BLaER1 (cell line): ENCODE measurements around the gene MET.
A peak's percentile ranks its signal among the peaks of the same experiment; 100 is the strongest.

ENCODE experiments used
- H3K27ac ChIP-seq: shearing (Covaris generic); formaldehyde crosslinking; 2 replicates; pipeline ENCODE4 v1.8.1; 2022
- H3K27me3 ChIP-seq: shearing (Covaris generic); formaldehyde crosslinking; 2 replicates; pipeline ENCODE4 v1.8.1; 2022
- H3K36me3 ChIP-seq: shearing (Covaris generic); formaldehyde crosslinking; 2 replicates; pipeline ENCODE4 v1.8.1; 2022
- H3K4me1 ChIP-seq: shearing (Covaris generic); formaldehyde crosslinking; 2 replicates; pipeline ENCODE4 v1.8.1; 2022
- H3K4me2 ChIP-seq: shearing (Covaris generic); formaldehyde crosslinking; 2 replicates; pipeline ENCODE4 v1.8.1; 2022
- H3K4me3 ChIP-seq: shearing (Covaris generic); formaldehyde crosslinking; 2 replicates; pipeline ENCODE4 v1.8.1; 2022
- H3K9ac ChIP-seq: shearing (Covaris generic); formaldehyde crosslinking; 2 replicates; pipeline ENCODE4 v1.8.1; 2022
- H3K9me3 ChIP-seq: shearing (Covaris generic); formaldehyde crosslinking; 2 replicates; pipeline ENCODE4 v1.8.1; 2022
- H4K20me1 ChIP-seq: shearing (Covaris generic); formaldehyde crosslinking; 2 replicates; pipeline ENCODE4 v1.8.1; 2022
- Cebpa-rat ChIP-seq: shearing (Covaris generic); IDR thresholded peaks from 2 replicates; pipeline ENCODE4 v1.8.1; 2022

The MET gene

DNA sequence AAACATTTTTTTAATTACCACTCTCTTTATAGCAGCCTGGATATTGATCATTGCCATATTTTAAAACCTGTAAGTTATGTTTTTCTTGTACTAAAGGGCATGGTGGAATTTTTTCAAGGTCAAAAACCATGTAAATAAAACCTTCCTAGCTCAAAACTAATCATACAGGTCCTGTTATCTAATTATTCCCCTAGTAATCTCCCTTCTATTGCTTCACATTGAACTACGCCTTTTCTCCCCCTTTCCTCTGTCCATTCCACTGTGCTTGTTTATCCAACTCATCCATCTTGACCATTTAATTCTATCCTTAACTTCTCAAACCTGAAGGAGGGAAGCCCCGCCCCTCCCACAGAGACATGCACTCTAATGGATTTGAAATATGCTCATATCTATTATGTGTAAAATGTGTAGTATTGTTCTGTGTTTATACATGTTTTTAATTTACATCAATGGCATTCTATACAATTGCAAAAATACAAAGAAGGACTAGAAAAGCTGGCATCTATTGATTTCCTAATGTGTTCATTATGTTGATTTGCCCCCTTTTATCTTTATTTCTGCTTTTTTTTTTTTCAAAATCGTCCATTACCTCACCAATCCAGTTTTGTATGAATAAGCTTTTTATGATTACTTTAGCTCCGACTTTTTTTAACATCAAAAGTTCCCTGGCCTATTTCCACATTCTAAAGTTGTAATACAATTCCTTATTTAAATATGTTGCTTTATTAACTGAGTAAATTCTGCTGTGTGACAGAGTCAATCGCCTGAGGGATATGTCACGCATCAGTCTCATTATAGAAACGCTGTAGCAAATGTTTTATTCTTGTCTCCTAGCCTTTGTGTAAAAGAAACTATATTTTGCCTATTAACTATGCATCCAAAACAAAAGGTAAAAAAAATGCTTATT, 61.0 kb downstream of the MET start:
- H3K4me2 ChIP-seq = no peak overlapping the region
- H3K9ac ChIP-seq = no peak overlapping the region
- H3K4me1 ChIP-seq = peaks cover 15% of the 10 kb centered on the region

GRCh38 chr7:116733924-116734580, 62.1 kb downstream of the MET start:
- no peak overlapping the region for H3K4me3 ChIP-seq
- no peaks in the 10 kb centered on the region for H3K27me3 ChIP-seq
- H3K27ac ChIP-seq = no peak overlapping the region
- no peak for TF ChIP-seq Cebpa-rat
- H3K9me3 ChIP-seq = no peaks in the 10 kb centered on the region
- H3K36me3 ChIP-seq = no peaks in the 10 kb centered on the region
- H3K4me1 ChIP-seq = peaks cover 15% of the 10 kb centered on the region
- H4K20me1 ChIP-seq = no peaks in the 10 kb centered on the region
- H3K9ac ChIP-seq = no peak overlapping the region
- peak overlapping the region; percentile 15; the same call in 1 of the 2 replicates for H3K4me2 ChIP-seq

More for the DNA sequence above, 61.0 kb downstream of the MET start:
- no peaks in the 10 kb centered on the region for H4K20me1 ChIP-seq
- H3K36me3 ChIP-seq = no peaks in the 10 kb centered on the region
- no peak for TF ChIP-seq Cebpa-rat
- H3K27me3 ChIP-seq = no peaks in the 10 kb centered on the region
- no peaks in the 10 kb centered on the region for H3K9me3 ChIP-seq
- no peak overlapping the region for H3K27ac ChIP-seq
- no peak overlapping the region for H3K4me3 ChIP-seq

DNA sequence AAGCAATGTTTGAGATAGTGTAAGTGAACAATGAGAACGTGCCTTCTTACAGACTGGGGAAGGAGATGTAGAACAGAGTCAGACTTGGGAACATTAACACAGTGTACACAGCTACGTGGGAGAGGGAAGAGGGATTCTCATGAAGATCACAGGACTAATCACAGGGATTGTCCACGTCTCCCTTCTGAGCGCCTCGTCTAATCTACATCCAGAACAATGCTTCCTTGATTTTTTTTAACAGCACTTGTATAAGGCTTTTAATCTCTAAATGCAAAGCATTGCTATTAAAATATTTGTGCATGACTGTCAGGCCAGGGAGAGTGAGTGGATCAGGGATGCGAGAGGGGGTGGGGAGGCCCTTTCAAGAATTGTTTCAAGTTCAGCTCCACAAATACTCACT, 62.7 kb downstream of the MET start:
- H3K9me3 ChIP-seq = no peaks in the 10 kb centered on the region
- H3K4me1 ChIP-seq = peaks cover 15% of the 10 kb centered on the region
- no peaks in the 10 kb centered on the region for H3K36me3 ChIP-seq
- H3K4me3 ChIP-seq = no peak overlapping the region
- H3K27me3 ChIP-seq = no peaks in the 10 kb centered on the region
- TF ChIP-seq Cebpa-rat = no peak
- H4K20me1 ChIP-seq = no peaks in the 10 kb centered on the region
- H3K4me2 ChIP-seq = peak overlapping the region; percentile 15; the same call in 1 of the 2 replicates
- no peak overlapping the region for H3K27ac ChIP-seq
- no peak overlapping the region for H3K9ac ChIP-seq

- no peak overlapping the region for H3K4me2 ChIP-seq
- no peaks in the 10 kb centered on the region for H3K27me3 ChIP-seq
- no peaks in the 10 kb centered on the region for H4K20me1 ChIP-seq
- no peaks in the 10 kb centered on the region for H3K9me3 ChIP-seq
- peaks cover 15% of the 10 kb centered on the region for H3K4me1 ChIP-seq
- no peak overlapping the region for H3K4me3 ChIP-seq
- no peaks in the 10 kb centered on the region for H3K36me3 ChIP-seq
- no peak for TF ChIP-seq Cebpa-rat
- no peak overlapping the region for H3K9ac ChIP-seq
- H3K27ac ChIP-seq = no peak overlapping the region
Observed at GRCh38 chr7:116736927-116737715, 65.1 kb downstream of the MET start.

GRCh38 chr7:116738378-116738777, 66.4 kb downstream of the MET start:
- H3K36me3 ChIP-seq = no peaks in the 10 kb centered on the region
- peaks cover 15% of the 10 kb centered on the region for H3K4me1 ChIP-seq
- H3K27ac ChIP-seq = no peak overlapping the region
- H3K9me3 ChIP-seq = no peaks in the 10 kb centered on the region
- H4K20me1 ChIP-seq = no peaks in the 10 kb centered on the region
- H3K4me2 ChIP-seq = no peak overlapping the region
- H3K27me3 ChIP-seq = no peaks in the 10 kb centered on the region
- H3K4me3 ChIP-seq = no peak overlapping the region
- no peak overlapping the region for H3K9ac ChIP-seq
- TF ChIP-seq Cebpa-rat = no peak

DNA sequence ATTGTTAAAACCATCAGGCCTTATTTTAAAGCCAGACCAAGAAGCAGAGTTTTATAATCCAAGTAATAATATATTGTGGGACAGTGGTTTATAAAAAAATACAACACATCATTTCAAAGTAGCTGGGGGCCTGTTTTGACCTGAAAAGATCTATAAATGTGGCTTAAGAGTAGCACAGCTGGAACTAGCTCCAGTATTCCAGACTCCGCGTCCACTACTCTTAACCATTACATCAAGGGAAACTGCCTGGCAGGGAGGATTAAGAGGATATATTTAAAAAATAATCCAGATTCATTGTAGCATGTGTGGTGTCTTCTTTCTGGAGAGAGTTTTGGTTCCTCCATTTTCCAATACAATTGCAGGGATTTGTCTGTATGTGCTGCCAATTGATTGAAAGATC, 67.3 kb downstream of the MET start:
- Histone ChIP-seq H3K4me2 (no peak overlapping the region), H3K9me3 (no peaks in the 10 kb centered on the region), H3K4me3 (no peak overlapping the region), H3K9ac (no peak overlapping the region), H3K4me1 (peaks cover 8% of the 10 kb centered on the region), H3K36me3 (no peaks in the 10 kb centered on the region), H3K27me3 (no peaks in the 10 kb centered on the region), H4K20me1 (no peaks in the 10 kb centered on the region), H3K27ac (no peak overlapping the region)
- no peak for TF ChIP-seq Cebpa-rat

GRCh38 chr7:116740231-116740630, 68.2 kb downstream of the MET start:
- Histone ChIP-seq H4K20me1 (no peaks in the 10 kb centered on the region), H3K9me3 (no peaks in the 10 kb centered on the region), H3K4me1 (no peaks in the 10 kb centered on the region), H3K27ac (no peak overlapping the region), H3K27me3 (no peaks in the 10 kb centered on the region), H3K36me3 (no peaks in the 10 kb centered on the region), H3K4me2 (no peak overlapping the region), H3K9ac (no peak overlapping the region), H3K4me3 (no peak overlapping the region)
- TF ChIP-seq Cebpa-rat = no peak

DNA sequence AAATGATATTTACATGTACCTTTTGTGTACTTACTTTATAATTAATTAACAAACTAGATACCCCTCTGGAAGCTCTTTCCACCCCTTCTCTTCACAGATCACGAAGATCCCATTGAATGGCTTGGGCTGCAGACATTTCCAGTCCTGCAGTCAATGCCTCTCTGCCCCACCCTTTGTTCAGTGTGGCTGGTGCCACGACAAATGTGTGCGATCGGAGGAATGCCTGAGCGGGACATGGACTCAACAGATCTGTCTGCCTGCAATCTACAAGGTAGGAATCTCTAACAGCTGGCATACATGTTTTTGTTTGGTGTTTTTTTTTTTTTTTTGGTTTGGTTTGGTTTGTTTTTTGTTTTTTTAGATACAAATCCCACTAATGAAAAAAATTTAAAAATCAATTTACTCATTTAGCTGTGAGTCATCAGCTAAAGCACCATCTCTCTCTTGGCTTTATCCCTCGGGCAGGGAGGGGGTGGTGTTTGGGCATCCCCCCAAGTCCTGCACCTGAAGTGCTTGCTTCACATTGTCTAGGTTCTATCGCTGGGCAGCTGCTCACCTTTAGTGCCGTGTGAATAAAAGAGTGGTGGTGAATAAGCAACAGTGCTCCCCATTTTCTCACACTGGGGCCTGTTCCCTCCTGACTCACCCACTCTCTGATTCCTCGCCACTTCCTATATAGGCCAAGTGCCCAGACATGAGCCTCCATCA, 68.9 kb downstream of the MET start:
- no peak for TF ChIP-seq Cebpa-rat
- no peak overlapping the region for H3K4me2 ChIP-seq
- H3K27ac ChIP-seq = no peak overlapping the region
- no peak overlapping the region for H3K4me3 ChIP-seq
- no peaks in the 10 kb centered on the region for H3K27me3 ChIP-seq
- H3K36me3 ChIP-seq = no peaks in the 10 kb centered on the region
- no peaks in the 10 kb centered on the region for H3K4me1 ChIP-seq
- no peak overlapping the region for H3K9ac ChIP-seq
- no peaks in the 10 kb centered on the region for H3K9me3 ChIP-seq
- H4K20me1 ChIP-seq = no peaks in the 10 kb centered on the region

- no peaks in the 10 kb centered on the region for H3K9me3 ChIP-seq
- no peaks in the 10 kb centered on the region for H3K4me1 ChIP-seq
- H3K27ac ChIP-seq = no peak overlapping the region
- TF ChIP-seq Cebpa-rat = no peak
- no peaks in the 10 kb centered on the region for H3K27me3 ChIP-seq
- no peak overlapping the region for H3K4me3 ChIP-seq
- no peak overlapping the region for H3K9ac ChIP-seq
- H3K4me2 ChIP-seq = no peak overlapping the region
- no peaks in the 10 kb centered on the region for H3K36me3 ChIP-seq
- no peaks in the 10 kb centered on the region for H4K20me1 ChIP-seq
Observed at GRCh38 chr7:116741625-116742316, 69.8 kb downstream of the MET start.
